PC-9 (cell line): Measurements from ENCODE around the gene TMEM176A.

Experiments used
- CTCF ChIP-seq: fragments of 200-600 bp; sonication (generic); conservative IDR thresholded peaks from 2 replicates; pipeline ENCODE4 v1.6.1; 2017; ENCODE audit warnings: mixed run types, antibody characterized with exemption, mild to moderate bottlenecking, moderate library complexity
- EZH2 ChIP-seq: fragments of 200-600 bp; sonication (generic); IDR thresholded peaks from 2 replicates; pipeline ENCODE4 v1.8.0; 2017; ENCODE audit warnings: antibody characterized with exemption, low read depth

GRCh38 chr7:150755473-150756099, 45.0 kb upstream of the TMEM176A start:
- TF ChIP-seq CTCF (no peak), EZH2 (no peak)
